ENCODE measurements around the gene RRAD. TPM values are rescaled to one million over a fixed set of nuclear protein-coding genes. Genes with fewer than 3 reads are reported as not detected.

RRAD gene
- total and polyA plus RNA-seq, 2 of the 4 experiments (the other 2 are of a cell fraction) = 1.3 to 2.1 TPM

GRCh38 chr16:66946541-66946940, 21.2 kb upstream of the RRAD start:
- Histone ChIP-seq H3K18ac (ENCODE audit: low read depth, low read length) (no peak overlapping the region), H2BK5ac (ENCODE audit: low read depth, low read length, poor library complexity, severe bottlenecking) (no peak overlapping the region), H3K9ac (ENCODE audit: low read depth, low read length) (no peak overlapping the region), H2AK5ac (ENCODE audit: low read depth, low read length) (no peak overlapping the region), H2AK9ac (replicated peaks; ENCODE audit: low read depth, low read length, poor library complexity) (no peak overlapping the region), H3K4me3 (ENCODE audit: insufficient read depth, low read depth, low read length) (no peak overlapping the region), H3K9me1 (ENCODE audit: insufficient read depth, low read length) (no peaks in the 10 kb centered on the region), H2BK120ac (ENCODE audit: low read depth, low read length) (no peak overlapping the region), H3K14ac (replicated peaks; ENCODE audit: low read depth, low read length) (no peak overlapping the region), H2BK15ac (ENCODE audit: low read depth, low read length) (no peak overlapping the region), H3K4ac (ENCODE audit: low read depth, low read length) (no peak overlapping the region), H4K20me1 (ENCODE audit: insufficient read depth, low read length) (no peaks in the 10 kb centered on the region), H3K9me3 (ENCODE audit: control insufficient read depth, insufficient read depth, low read length) (peaks cover 2% of the 10 kb centered on the region; the same call in 1 of the 2 replicates), H3K56ac (ENCODE audit: extremely low read depth, insufficient read depth, low read length) (no peak overlapping the region), H3K4me2 (ENCODE audit: low read depth, low read length) (no peak overlapping the region), H2AFZ (replicated peaks; ENCODE audit: low read length, poor library complexity) (no peak overlapping the region), H3K23ac (ENCODE audit: low read depth, low read length) (no peak overlapping the region), H2BK20ac (ENCODE audit: low read depth, low read length) (no peak overlapping the region), H3K27ac (ENCODE audit: insufficient read depth, low read length) (no peak overlapping the region), H3K4me1 (ENCODE audit: control insufficient read depth, insufficient read depth, low read length) (peaks cover 6% of the 10 kb centered on the region), H3K27me3 (ENCODE audit: control insufficient read depth, insufficient read depth, low read length) (peaks cover 16% of the 10 kb centered on the region; the same call in 1 of the 2 replicates), H3K79me1 (ENCODE audit: low read depth in 1 of 2, low read length in 2 of 2) (no peaks in the 10 kb centered on the region), H4K91ac (ENCODE audit: insufficient read depth, low read depth, low read length) (no peak overlapping the region), H4K5ac (ENCODE audit: low read depth, low read length) (no peak overlapping the region), H4K8ac (ENCODE audit: low read depth in 2 of 2, low read length in 2 of 2) (no peak overlapping the region), H3K36me3 (ENCODE audit: control insufficient read depth, insufficient read depth, low read length) (peaks cover 25% of the 10 kb centered on the region)
- dilution Hi-C loops (cut with HindIII; ENCODE audit: low sequenced_read_pairs, unreplicated experiment) = no loop called here
- POLR2A ChIA-PET (ENCODE audit: unreplicated experiment) = no interaction called here
- 87% methylated on average over 6 of the region's 7 CpGs; no CpG with 5 or more reads in 1 of the 2 experiments for WGBS, 2 experiments (ENCODE audit: extremely low coverage in 2 of 2, insufficient read length in 1 of 2)
- intact Hi-C loops (cut with micrococcal nuclease) = no loop called here
- no peak for TF ChIP-seq POLR2A (IDR thresholded peaks at IDR 0.05; ENCODE audit: low read depth, low read length)
- TF ChIP-seq, protein P1, sequence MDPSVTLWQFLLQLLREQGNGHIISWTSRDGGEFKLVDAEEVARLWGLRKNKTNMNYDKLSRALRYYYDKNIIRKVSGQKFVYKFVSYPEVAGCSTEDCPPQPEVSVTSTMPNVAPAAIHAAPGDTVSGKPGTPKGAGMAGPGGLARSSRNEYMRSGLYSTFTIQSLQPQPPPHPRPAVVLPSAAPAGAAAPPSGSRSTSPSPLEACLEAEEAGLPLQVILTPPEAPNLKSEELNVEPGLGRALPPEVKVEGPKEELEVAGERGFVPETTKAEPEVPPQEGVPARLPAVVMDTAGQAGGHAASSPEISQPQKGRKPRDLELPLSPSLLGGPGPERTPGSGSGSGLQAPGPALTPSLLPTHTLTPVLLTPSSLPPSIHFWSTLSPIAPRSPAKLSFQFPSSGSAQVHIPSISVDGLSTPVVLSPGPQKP (IDR thresholded peaks at IDR 0.05; ENCODE audit: borderline replicate concordance, low read depth, low read length) = no peak
- TF ChIP-seq NFE2L2 (IDR thresholded peaks at IDR 0.05; ENCODE audit: low read depth, low read length) = no peak
- TF ChIP-seq CEBPB (IDR thresholded peaks at IDR 0.05; ENCODE audit: low read depth, low read length) = no peak
- no peak for TF ChIP-seq BHLHE40 (IDR thresholded peaks at IDR 0.05; ENCODE audit: low read depth, low read length)
- no peak for TF ChIP-seq MXI1 (IDR thresholded peaks at IDR 0.05; ENCODE audit: borderline replicate concordance, low read depth, low read length)
- TF ChIP-seq RFX5 (IDR thresholded peaks at IDR 0.05; ENCODE audit: low read depth, low read length) = no peak
- no peak for TF ChIP-seq SMC3 (IDR thresholded peaks at IDR 0.05; ENCODE audit: low read depth, low read length)
- TF ChIP-seq, protein P2, sequence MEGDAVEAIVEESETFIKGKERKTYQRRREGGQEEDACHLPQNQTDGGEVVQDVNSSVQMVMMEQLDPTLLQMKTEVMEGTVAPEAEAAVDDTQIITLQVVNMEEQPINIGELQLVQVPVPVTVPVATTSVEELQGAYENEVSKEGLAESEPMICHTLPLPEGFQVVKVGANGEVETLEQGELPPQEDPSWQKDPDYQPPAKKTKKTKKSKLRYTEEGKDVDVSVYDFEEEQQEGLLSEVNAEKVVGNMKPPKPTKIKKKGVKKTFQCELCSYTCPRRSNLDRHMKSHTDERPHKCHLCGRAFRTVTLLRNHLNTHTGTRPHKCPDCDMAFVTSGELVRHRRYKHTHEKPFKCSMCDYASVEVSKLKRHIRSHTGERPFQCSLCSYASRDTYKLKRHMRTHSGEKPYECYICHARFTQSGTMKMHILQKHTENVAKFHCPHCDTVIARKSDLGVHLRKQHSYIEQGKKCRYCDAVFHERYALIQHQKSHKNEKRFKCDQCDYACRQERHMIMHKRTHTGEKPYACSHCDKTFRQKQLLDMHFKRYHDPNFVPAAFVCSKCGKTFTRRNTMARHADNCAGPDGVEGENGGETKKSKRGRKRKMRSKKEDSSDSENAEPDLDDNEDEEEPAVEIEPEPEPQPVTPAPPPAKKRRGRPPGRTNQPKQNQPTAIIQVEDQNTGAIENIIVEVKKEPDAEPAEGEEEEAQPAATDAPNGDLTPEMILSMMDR (conservative IDR thresholded peaks at IDR 0.05; ENCODE audit: low read depth, low read length) = no peak
- TF ChIP-seq RCOR1 (IDR thresholded peaks at IDR 0.05; ENCODE audit: insufficient replicate concordance, low read length) = no peak
- TF ChIP-seq MAZ (IDR thresholded peaks at IDR 0.05; ENCODE audit: borderline replicate concordance, low read depth, low read length) = no peak
- TF ChIP-seq RAD21 (IDR thresholded peaks at IDR 0.05; ENCODE audit: low read length) = no peak
- no peak for TF ChIP-seq FOS (IDR thresholded peaks at IDR 0.05; ENCODE audit: low read depth, low read length)
- in situ Hi-C loops (cut with MboI; ENCODE audit: low sequenced_read_pairs) = no loop called here
- DNase-seq (no peak), ATAC-seq (ENCODE audit: low read depth) (no peak)
- CTCF ChIA-PET = no interaction called here
- BruUV-seq (replicated peaks) = no TSS peak

Measured in IMR-90 (cell line).